Effector CD4-positive, alpha-beta T cell (primary cell): ENCODE results near the gene KRTAP4-12. TPM values are rescaled to one million over a fixed set of nuclear protein-coding genes. Genes with fewer than 3 reads are reported as not detected.
"Not testable (repeated sequence)": the region's sequence is repeated elsewhere in the genome, so short reads cannot be mapped to it uniquely, and the experiment has no call there.

Source experiments
- DNase-seq: peaks from one replicate; pipeline ENCODE4 v3.0.0-alpha.2; 2020
- total RNA-seq: gene quantifications from one replicate; lab custom pipeline; 2026; lab: John Stamatoyannopoulos, UW

Gene KRTAP4-12
- not detected for total RNA-seq

DNA sequence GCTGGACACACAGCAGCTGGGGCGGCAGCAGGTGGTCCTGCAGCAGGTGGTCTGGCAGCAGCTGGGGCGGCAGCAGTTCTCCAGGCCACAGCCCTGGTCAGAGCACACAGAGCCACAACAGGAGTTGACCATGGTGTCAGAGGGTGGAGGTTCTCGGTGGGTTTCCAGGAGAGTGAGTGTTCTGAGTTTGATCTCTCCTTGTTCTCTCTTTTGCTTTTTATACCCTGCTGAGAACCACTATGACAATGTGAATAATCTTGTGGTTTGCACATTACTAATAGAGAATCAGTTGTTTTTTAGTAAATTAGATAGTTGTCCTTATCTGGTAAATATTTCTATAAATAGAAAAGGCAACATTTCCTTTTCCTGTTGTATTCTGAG lies at the start of gene KRTAP4-12:
Gene KRTAP4-12, minus strand, starts transcription at position 192 of the 381 bp plus-strand sequence. Its CDS starts 60 bp downstream, at position 132.
- not testable (repeated sequence) for DNase-seq

DNA sequence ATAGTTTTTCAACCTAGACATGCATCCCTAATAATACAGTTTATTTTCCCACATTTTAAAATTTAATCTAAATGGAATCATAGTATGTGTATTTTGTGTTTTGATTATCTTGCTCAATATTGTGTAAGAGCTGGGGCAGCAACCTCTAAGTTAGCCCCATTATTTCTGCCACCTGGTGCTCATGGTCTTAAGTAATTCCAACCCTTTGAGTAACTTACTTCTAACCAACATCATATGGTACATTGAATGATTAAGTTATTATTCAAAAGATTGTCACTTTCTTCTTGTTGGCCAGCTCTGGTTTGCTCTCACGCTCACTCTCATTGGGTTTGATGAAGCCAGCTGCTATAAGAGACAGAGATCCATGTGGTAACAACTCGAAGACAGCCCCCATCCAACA lies 47.9 kb upstream of the KRTAP4-12 start:
- DNase-seq, result no peak

DNA sequence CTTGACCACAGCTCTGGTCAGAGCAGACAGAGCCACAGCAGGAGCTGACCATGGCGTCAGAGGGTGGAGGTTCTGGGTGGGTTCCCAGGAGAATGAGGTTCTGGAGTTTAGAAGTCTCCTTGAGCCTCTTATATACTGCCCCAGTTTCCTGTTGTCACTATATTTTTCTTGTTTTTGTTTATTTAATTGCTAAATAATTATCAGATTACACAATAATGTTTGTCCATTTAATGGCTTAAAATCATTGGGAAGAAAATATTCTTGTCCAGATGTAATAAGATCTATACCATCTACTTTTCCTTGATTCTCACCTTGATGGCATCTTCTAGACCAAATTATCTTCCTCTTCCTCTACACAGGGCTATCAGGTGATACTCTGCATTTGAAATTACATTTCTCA lies 44.1 kb upstream of the KRTAP4-12 start, which contains the start of gene KRTAP4-3:
Gene KRTAP4-3, minus strand, starts transcription at position 101 of the 400 bp plus-strand sequence. Its CDS starts 49 bp downstream, at position 52.
- DNase-seq, result no peak

DNA sequence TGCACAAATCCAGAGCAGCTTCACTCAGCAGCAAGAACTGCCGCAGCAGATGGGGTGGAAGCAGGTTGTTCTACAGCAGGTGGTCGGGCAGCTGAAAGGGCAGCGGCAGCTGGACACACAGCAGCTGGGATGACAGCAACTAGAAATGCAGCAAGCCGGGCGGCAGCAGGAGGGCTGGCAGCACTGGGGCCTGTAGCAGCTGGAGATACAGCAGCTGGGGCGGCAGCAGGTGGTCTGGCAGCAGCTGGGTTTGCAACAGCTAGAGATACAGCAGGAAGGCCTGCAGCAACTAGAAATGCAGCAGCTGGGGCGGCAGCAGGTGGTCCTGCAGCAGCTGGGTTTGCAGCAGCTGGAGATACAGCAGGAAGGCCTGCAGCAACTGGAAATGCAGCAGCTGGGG lies 43.6 kb upstream of the KRTAP4-12 start:
- DNase-seq, result no peak

DNA sequence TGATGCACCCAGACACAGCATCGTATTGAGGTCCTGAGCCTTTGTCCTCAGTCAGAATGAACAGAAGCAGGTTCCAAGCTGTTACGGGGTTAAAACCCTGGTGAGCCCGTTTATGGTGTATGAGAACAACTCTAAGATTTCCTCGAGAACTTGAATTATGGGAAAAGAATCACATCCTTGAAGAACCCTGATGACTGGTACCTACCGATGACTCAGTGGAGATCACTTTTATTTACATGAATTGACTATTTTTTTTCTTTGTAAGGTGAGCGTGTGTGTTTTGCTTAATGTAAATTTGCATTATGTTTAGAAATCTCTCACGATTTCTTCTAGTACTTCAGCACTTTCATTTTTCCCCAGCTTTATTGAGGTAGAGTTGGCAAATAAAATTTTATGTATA lies 39.8 kb upstream of the KRTAP4-12 start:
- no peak for DNase-seq

DNA sequence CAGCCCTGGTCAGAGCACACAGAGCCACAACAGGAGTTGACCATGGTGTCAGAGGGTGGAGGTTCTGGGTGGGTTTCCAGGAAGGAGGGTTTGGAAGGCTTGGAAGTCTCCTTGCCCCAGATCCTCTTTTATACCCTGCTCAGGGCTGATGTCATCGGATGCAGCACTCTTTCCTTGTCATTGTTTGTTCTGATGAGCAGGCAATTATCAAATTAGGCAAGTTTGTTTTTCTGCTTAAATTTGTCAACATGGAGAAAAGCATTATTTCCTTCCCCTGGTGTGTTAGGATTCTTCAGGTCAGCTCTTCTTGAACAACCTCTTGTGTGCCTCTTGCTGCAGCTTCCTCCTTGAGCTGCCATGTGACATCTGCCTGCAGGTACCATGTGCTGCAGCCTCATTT lies 36.7 kb upstream of the KRTAP4-12 start, which contains the start of gene KRTAP4-4:
Gene KRTAP4-4, minus strand, starts transcription at position 101 of the 400 bp plus-strand sequence. Its CDS starts 57 bp downstream, at position 44.
- no peak for DNase-seq

DNA sequence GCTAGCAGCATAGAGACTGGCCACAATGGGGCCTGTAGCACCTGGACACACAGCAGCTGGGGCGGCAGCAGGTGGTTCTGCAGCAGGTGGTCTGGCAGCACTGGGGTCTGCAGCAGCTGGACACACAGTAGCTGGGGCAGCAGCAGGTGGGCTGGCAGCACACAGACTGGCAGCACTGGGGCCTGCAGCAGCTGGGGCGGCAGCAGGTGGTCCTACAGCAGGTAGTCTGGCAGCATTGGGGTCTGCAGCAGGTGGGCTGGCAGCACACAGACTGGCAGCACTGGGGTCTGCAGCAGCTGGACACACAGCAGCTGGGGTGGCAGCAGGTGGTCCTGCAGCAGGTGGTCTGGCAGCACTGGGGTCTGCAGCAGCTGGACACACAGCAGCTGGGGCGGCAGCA lies 36.2 kb upstream of the KRTAP4-12 start:
- DNase-seq, result not testable (repeated sequence)

DNA sequence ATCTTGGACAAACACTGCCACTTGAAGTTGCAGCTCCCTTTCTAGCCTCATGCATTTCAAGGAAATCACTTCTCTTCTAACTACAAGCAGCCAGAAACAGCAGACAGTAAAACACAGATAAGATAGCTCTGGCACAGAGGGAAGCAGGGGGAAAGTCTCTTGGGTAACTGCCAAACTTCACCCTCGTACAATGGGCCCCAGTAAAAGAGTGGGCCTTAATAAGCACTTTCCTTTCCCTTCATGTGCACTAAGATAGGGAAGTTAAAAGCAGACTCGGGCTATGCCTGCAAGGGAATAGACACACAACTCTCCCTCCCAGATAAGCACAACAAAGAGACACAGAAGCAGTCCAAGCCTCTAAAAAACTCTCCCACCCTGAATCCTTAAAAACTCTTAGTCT lies 29.9 kb upstream of the KRTAP4-12 start:
- DNase-seq, result no peak

DNA sequence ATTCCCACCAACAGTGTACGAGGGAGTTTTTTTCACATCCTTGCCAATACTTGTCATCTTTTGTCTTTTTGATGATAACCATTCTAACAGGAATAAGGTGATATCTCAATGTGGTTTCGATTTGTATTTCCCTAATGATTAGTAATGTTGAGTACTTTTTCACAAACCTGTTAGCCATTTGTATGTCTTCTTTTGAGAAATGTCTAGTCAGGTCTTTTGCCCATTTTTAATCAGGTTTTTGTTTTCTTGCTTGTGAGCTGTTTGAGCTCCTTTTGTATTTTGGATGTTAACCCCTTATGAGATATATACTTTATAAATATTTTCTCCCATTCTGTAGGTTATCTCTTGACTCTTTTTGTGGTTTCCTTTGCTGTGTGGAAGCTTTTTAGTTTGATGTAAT lies 27.5 kb upstream of the KRTAP4-12 start:
- no peak for DNase-seq

DNA sequence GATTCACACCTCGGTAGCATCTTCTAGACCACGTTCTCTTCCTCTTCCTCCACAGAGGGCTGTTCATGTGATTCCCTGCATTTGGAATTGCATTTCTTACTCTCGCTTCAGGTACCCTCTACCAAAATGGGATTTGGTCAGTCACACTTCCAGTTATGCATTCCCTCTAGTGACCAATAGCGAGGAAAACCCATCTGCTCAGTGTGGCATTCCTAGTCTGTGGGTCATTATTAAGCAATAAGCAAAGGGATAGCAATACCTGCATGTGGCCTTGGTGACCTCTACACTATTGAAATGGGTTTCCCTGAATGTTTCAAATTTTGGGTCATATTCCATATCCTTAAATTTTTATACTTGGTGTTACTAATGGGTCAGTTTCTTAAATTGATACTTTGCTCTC lies 26.0 kb upstream of the KRTAP4-12 start:
- DNase-seq, result no peak

DNA sequence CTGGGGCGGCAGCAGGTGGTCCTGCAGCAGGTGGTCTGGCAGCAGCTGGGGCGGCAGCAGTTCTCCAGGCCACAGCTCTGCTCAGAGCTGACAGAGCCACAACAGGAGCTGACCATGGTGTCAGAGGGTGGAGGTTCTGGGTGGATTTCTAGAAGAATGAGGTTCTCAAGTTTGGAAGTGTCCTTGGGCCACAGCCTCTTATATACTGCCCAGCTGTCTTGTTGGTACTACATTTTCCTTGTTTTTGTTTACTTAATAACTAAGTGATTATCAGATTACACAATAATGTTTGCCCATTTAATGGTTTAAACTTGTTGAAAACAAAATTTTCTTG lies 25.6 kb upstream of the KRTAP4-12 start, which contains the start of gene KRTAP4-5:
Gene KRTAP4-5, minus strand, starts transcription at position 174 of the 334 bp plus-strand sequence. Its CDS starts 58 bp downstream, at position 116.
- DNase-seq, result no peak

DNA sequence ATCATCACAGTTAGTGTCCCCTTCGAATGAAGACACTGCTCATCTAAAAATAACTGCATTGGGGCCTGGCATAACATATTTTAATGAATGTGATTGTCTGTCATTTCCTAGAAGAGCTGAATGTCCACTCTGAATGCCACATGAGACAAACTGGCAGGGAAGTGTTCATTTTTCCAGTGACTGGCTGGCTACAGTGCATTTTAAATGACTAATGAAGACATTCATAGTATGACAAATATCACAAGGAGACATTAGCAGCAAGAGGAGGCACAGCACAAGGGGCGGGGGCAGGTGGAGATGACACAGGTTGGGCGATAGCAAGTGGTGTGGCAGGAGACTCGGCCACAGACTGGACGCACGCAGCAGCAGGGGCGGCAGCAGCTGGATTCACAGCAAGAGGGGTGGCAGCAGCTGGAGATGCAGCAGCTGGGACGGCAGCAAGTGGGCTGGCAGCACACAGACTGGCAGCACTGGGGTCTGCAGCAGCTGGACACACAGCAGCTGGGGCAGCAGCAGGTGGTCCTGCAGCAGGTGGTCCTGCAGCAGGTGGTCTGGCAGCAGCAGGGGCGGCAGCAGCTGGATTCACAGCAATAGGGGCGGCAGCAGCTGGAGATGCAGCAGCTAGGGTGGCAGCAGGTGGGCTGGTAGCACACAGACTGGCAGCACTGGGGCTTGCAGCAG lies 25.1 kb upstream of the KRTAP4-12 start:
- DNase-seq, result not testable (repeated sequence)

DNA sequence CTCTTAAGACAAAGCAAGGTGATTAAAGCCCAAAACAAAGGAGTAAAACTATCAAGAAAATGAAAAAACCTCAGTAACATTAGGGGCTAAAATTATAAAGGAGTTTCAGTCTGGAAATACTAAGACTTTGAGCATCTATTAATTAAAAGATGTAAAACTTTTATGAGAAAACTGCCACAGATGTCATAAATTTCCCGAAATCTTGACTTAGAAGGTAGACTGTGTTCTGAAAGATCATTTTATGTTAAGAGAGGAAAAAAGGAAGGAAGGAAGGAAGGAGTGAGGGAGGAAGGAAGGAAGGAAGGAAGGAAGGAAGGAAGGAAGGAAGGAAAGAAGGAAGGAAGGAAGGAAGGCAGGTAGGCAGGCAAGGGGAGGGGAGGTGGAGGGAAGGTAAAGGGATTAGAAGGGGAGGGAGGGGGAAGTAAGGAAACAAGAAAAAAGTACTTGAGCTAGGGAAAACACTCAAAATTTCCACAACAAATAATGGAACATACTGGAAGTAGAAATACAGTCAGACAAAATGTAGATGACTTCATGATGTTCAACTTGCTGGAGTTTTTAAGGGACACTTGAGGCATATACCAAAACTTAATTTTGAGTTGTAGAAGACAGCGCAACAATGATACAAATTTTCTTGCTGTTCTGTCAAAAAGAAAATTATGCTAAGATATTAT lies 23.7 kb upstream of the KRTAP4-12 start:
- no peak for DNase-seq

DNA sequence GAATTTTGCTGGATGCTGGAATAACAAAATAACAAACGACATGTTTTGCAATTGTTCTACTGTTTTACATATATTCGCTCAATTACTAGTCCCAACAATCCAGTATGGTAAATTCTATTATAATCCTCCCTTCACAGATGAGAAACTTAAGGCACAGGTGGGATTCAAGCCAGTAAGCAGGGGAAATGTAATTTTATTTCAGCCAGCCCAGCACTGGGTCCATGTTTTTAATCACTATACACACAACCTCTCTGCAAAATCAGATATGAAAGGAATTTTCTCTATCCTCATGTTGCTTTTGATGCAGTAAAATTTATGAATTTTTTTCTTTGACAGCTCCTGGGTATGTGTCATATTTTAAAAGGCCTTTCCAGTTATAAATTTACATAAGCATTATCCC lies 21.3 kb upstream of the KRTAP4-12 start:
- no peak for DNase-seq

DNA sequence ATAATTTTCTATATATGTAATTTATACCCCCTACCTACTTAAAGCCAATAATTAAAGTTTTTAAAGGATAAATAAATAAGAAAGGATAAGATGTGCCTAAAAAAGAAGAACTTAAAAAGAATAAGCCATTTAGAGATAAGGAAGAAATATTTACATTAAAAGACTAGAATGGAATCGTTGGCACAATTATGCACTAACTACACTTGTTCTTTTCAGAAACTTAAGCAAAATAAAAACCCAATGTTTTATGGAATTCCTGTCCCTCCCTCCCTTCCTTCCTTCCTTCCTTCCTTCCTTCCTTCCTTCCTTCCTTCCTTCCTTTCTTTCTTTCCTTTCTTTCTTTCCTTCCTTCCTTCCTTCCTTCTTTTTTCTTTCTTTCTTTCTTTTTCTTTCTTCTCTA lies 20.9 kb upstream of the KRTAP4-12 start:
- DNase-seq, result no peak

DNA sequence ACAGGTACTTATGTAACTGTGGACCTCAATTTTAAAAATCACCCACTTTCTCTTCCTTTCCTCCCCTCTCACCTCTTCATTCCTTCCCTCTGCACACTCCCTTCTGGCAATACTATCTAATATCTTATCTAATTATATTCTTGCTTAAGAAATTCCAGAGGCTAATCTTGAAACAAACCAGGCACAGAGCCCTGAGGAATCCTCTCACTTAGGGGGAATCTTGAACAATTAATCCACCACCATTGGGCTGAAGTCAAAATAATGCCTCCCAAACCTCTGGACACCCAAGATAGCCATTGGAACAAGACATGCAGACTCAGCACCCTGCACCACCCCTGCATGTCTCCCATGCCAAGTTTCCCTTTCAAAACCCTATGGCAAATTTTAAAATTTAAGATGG lies 17.4 kb upstream of the KRTAP4-12 start:
- no peak for DNase-seq

DNA sequence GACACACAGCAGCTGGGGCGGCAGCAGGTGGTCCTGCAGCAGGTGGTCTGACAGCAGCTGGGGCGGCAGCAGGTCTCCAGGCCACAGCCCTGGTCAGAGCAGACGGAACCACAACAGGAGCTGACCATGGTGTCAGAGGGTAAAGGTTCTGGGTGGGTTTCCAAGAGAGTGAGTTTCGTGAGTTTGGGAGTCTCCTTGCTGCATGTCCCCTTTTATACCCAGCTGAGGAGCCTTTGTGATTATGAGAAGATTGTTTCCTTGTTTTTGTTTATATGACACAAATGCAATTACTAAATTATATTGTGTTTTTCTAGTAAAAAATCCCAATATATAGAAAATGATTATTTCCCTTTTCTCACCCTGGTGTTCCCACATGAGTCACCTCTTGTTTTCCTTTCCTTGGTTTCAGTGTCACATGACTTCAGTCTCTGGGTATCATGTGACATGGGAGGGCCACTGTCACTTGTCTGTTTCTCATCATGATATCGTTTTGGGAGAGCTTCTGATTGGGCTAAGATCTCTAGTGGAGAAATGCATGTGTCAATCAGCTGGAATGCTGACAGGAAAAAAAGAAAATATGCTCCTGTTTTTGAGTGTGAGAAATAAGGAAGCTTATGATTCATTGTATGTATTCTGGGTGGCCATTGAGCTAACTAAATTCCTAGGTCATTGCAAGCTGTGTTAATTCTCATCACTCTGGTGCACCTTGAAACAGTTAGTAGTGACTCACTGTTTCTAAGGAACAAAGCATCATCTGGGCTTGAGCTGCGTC lies 16.6 kb upstream of the KRTAP4-12 start, which contains the start of gene KRTAP4-6:
Gene KRTAP4-6, minus strand, starts transcription at position 185 of the 772 bp plus-strand sequence. Its CDS starts 57 bp downstream, at position 128.
- DNase-seq, result no peak

DNA sequence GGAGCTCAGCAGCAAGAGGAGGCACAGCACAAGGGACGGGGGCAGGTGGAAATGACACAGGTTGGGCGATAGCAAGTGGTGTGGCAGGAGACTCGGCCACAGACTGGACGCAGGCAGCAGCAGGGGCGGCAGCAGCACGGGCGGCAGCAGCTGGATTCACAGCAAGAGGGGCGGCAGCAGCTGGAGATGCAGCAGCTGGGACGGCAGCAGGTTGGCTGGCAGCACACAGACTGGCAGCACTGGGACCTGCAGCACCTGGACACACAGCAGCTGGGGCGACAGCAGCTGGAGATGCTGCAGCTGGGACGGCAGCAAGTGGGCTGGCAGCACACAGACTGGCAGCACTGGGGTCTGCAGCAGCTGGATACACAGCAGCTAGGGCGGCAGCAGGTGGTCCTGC lies 15.9 kb upstream of the KRTAP4-12 start:
- DNase-seq, result not testable (repeated sequence)

DNA sequence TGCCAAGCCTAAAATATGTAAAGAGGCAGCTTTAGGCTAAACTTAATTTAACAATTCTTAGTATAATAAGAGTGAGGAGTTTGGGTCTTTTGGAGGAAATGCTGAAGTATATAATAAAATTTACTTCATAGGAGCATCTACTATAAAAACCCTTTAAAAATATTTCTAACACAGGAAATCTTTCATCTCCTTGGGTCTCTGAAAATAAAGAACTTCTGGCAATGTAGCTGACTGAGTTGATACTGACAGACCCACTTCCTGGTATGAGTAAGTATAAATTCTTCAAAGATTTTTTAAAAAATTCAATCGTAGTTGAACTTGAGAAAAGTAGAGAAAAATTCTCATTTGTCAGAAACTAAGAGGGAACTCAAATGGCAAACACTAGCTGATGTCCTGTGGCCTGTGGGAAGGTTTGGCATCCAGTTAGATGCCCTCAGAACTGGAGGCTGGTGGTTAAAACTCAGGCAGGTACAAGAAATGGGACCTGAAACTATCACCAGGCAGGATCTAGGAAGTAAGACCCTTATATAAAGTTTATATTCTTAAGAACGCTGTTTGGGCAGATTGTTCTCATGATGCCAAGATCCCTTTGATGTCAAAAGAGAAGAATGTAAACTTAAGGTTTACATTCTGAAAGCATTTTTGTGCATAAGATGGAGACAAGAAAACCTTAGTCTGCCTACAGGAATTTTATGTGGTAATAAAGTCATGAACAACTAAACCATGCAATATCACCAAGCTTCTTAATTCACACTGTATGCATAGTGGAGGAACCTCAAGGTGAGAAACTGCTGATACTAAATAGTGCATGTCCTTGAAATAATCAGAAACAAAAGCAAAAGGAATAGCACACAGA lies 10.1 kb upstream of the KRTAP4-12 start:
- no peak for DNase-seq

DNA sequence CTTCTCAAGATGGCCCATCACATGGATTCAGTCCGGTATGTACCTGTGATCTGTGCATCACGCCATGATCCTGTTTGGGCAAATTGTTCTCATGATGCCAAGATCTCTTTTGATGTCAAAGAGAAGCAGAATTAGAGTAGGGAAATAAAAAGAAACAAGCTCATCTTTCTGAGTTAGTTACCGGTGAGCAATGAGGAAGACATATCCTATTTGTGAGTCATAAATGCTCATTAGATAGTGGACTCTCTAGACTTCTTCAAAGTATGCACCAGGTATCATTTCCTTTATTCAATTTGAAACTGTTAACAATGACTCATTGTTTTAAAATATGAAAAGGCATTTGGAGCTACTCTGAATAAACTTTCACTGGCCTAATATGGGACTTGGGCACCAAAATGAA lies 8.0 kb upstream of the KRTAP4-12 start:
- no peak for DNase-seq

DNA sequence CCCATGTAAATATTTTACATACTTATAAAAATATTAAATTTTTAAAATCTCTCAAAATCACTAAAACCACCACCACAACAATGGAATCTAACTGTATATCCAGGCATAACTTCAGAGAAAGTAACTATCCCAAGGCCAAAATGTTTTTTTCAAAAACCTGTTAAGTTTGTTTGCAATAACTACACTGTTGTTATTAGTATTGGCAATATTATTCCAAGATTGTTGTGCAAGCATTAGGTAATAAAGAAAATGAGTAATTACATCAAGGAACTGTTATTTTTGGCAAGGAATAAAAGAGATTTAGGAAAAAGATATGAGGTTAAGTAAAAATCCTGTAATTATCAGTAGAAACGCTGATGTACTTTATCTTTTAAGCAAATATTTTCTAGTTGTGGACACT lies 3.4 kb upstream of the KRTAP4-12 start:
- no peak for DNase-seq

DNA sequence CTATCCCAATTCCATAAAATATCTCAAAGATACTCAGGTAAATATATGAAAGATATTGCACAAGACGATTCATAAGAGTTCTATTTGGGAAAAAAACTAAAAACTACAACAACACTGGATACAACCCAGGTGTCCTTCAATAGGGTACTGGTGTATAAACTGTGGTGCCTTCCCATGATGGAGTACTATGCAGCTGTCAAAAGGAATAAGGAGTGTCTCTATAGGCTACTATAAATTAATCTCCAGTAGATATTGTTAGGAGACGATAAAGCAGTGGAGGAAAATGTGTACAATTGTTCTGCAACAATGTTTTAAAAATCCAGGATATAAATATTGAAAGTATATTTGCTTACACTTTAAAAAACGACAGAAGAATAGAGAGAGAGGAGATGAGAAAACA lies 2.4 kb upstream of the KRTAP4-12 start:
- no peak for DNase-seq
